Naive thymus-derived CD8-positive, alpha-beta T cell (primary cell): ENCODE measurements around the gene TBC1D4. TPM values are rescaled to one million over a fixed set of nuclear protein-coding genes. Genes with fewer than 3 reads are reported as not detected.
"Not testable (repeated sequence)": the region's sequence is repeated elsewhere in the genome, so short reads cannot be mapped to it uniquely, and the experiment has no call there.

ENCODE experiments used
- ATAC-seq, 2 donors: fragments of 150-1000 bp; cut with Tn5 transposase in 1 of 2; sonication (Bioruptor Pico), chemical (Tn5 transposase) in 1 of 2; 1 replicate in 1 of 2; 2 replicates in 1 of 2; pipeline ENCODE4 v1.10.0; 2021; ENCODE audit warnings: mild to moderate bottlenecking in 2 of 2, moderate library complexity in 2 of 2
- POLR2A ChIA-PET: fragments of 350-600 bp; sonication (Branson Sonifier 250); formaldehyde crosslinking; loops from one replicate; lab custom pipeline; 2021; ENCODE audit warnings: antibody characterized with exemption; lab: Charles Lee
- DNase-seq, 10 donors: peaks; one replicate each; pipeline versions ENCODE4 v3.0.0 to v3.0.0-alpha.2; 2020 to 2022
- H3K27ac Mint-ChIP-seq, 10 donors: one replicate each; pipeline ENCODE4 v1.8.0; 2020 to 2022; ENCODE audit warnings: mild to moderate bottlenecking in 10 of 10, mixed read lengths in 10 of 10, moderate library complexity in 4 of 10, inconsistent platforms in 1 of 10
- H3K27me3 Mint-ChIP-seq, 5 donors: one replicate each; pipeline ENCODE4 v1.8.0; 2021 to 2022; ENCODE audit warnings: mixed read lengths in 5 of 5
- H3K36me3 Mint-ChIP-seq, 3 donors: one replicate each; pipeline ENCODE4 v1.8.0; 2020 to 2022; ENCODE audit warnings: mixed read lengths in 3 of 3, mild to moderate bottlenecking in 2 of 3, inconsistent platforms in 1 of 3
- H3K4me1 Mint-ChIP-seq, 4 donors: one replicate each; pipeline ENCODE4 v1.8.0; 2021 to 2022; ENCODE audit warnings: mixed read lengths in 4 of 4
- H3K4me3 Mint-ChIP-seq, 10 donors: one replicate each; pipeline ENCODE4 v1.8.0; 2020 to 2022; ENCODE audit warnings: mild to moderate bottlenecking in 10 of 10, mixed read lengths in 10 of 10, moderate library complexity in 6 of 10, inconsistent platforms in 1 of 10
- H3K9me3 Mint-ChIP-seq, 9 donors: one replicate each; pipeline ENCODE4 v1.8.0; 2020 to 2022; ENCODE audit warnings: mixed read lengths in 9 of 9, mild to moderate bottlenecking in 3 of 9, inconsistent platforms in 1 of 9, moderate library complexity in 1 of 9
- polyA plus RNA-seq, 3 donors: library from polyadenylated mRNA; unstranded; fragments of 300-500 nt; fragmentation: Illumina TruSeq; gene quantifications; one replicate each; pipeline ENCODE4 v1.2.3, GENCODE V29; 2021
- total RNA-seq, 8 experiments: library from RNA in 2 of 8; stranded (reverse) in 2 of 8; gene quantifications; one replicate each; pipeline ENCODE4 v1.2.3 and lab custom pipeline; 2021 to 2026

Gene TBC1D4
- total and polyA plus RNA-seq, 5 experiments from 2014 or later = 11.8 to 58.1 (median 19.3) TPM

DNA sequence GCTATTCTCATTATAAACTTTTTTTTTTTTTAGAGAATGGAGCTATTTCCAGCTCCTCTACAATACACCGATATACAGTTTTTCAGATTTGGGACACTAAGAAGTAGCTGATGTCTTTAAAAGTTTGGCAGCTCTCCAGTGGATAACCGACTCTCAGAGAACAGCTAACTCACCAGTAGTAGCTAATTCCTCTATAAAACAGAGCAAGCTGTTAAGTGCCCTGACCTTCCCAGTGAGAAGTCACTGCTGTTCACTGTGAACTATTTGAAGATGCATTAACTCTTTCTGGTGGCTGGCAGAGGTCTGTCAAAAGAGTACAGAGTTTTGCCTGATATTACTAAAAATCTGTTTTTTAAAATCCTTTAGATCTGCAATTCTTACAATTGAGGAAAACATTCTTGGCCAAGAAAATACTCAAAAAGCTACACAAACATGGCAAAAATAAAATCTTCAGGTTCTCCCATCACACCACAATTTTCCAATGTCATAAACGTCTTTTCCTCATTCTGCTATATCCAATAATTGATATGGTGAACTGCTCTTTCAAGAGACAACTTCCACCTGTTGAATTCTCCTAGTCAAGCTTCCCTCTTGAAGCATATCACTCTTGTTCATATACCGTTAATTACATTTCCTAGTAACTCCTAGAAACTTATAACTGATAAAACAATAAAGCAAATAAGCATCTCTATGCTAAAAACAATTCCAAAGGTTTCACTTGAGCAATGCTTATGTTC lies 44.2 kb downstream of the TBC1D4 start:
- Mint-ChIP-seq H3K4me3 (no peak overlapping the region), H3K4me1 (no peaks in the 10 kb centered on the region), H3K27me3 (peaks cover 0 to 2% (median 0%) of the 10 kb centered on the region in 5 donors), H3K36me3 (peaks cover 0 to 3% (median 0%) of the 10 kb centered on the region in 3 donors), H3K9me3 (no peaks in the 10 kb centered on the region), H3K27ac (no peak overlapping the region)
- no peak for ATAC-seq
- POLR2A ChIA-PET = no interaction called here
- no peak for DNase-seq

DNA sequence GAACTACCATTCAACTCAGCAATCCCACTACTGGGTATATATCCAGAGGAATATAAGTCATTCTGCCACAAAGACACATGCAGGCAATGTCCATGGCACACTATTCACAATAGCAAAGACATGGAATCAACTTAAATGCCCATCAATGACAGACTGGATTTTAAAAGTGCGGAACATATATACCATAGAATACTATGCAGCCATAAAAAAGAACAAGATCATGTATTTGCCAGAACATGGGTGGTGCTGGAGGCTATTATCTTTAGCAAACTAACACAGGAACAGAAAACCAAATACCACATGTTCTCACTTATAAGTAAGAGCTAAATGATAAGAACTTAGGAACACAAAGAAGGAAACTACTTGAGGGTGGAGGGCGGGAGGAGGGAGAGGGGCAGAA lies 47.8 kb downstream of the TBC1D4 start:
- POLR2A ChIA-PET, H3K9me3 Mint-ChIP-seq, H3K27me3 Mint-ChIP-seq, H3K27ac Mint-ChIP-seq, ATAC-seq, DNase-seq, H3K4me3 Mint-ChIP-seq, H3K4me1 Mint-ChIP-seq, H3K36me3 Mint-ChIP-seq: not testable (repeated sequence)

DNA sequence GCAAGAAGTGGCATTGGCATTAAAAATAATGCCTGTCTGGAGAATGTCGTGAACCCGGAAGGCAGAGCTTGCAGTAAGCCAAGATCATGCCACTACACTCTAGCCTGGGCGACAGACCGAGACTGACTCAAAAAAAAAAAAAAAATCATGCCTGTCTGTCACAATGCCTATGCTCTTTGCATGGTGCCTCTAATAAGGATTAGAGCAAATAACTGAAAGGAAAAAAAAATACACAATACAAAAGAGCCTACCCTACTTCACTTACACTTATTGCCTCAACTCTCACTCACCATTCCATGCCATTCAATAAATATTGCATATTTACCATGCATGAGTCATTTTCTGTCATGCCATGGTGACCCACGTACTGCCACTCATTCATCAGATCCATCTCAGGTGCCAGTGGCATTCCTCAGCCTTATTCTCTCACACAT lies 49.1 kb downstream of the TBC1D4 start:
- H3K27ac Mint-ChIP-seq = no peak overlapping the region

DNA sequence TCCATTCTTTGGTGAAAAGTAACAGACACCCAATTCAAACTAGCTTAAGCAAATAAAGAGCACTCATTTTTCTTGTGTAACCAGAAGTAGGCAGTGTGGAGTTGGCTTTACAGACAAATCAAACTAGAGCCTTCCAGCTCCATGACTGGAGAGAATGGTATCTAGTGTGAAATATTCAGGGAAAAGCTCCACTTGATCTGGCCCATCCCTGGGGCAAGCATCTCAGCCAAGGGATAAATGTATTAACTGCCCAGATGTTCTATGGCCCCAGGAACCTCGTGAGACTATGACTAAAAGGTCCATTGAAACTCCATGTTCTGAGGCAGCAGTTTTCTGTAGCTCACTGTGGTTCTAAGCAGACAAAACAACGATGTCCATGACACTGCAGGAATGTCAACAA lies 49.9 kb downstream of the TBC1D4 start:
- Mint-ChIP-seq H3K27me3 (peaks cover 7 to 11% (median 9%) of the 10 kb centered on the region in 5 donors), H3K27ac (no peak overlapping the region), H3K9me3 (no peaks in the 10 kb centered on the region), H3K36me3 (peaks cover 0 to 3% (median 0%) of the 10 kb centered on the region in 3 donors), H3K4me3 (no peak overlapping the region), H3K4me1 (no peaks in the 10 kb centered on the region)
- DNase-seq (no peak), ATAC-seq (no peak)
- POLR2A ChIA-PET = no interaction called here

More for the DNA sequence above, 49.1 kb downstream of the TBC1D4 start:
- H3K4me1 Mint-ChIP-seq = no peaks in the 10 kb centered on the region
- POLR2A ChIA-PET = no interaction called here
- H3K9me3 Mint-ChIP-seq = no peaks in the 10 kb centered on the region
- H3K4me3 Mint-ChIP-seq = no peak overlapping the region
- no peak for DNase-seq
- H3K36me3 Mint-ChIP-seq = peaks cover 0 to 3% (median 0%) of the 10 kb centered on the region in 3 donors
- ATAC-seq = no peak
- H3K27me3 Mint-ChIP-seq = peaks cover 4 to 9% (median 7%) of the 10 kb centered on the region in 5 donors

DNA sequence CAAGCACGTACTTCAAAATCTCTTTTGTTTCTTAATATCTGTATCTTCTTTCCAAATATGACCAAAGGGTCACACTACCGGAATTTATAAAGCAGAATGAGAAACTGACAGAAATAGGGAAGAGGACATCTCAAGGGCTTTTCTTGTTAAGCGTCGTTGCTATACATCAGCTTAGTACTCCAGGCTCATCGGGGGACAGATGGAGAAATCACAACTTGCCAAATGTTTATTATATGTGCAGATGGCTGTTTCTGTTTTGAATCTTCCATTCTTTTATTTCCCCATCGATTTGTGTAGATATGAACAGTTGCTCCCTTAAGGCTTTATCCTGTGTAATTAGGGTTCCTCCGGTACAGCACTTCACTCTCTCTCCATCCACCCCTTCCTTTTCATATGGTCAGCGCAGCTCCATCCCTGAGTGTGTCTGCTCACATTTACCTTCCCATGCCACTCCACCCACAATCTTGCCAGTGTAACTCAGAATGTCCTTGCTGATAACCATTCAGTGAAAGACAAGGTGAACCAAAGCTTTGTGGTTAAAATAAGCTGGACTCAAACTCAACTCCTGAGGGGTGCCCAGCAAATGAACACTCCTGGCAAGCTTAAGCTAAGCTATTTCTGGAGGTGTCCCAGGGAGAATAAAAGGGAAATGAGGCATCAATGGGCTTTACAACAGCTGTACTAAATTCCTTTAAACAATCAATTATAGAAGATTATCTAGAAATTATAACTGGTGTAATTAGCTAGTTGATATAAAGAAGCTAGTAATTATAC lies 51.3 kb downstream of the TBC1D4 start:
- POLR2A ChIA-PET = interaction anchor here (0.5 kb wide), 1 partner anchor 119 kb away, joined by 3 read pairs; no protein-coding TSS in a partner anchor
- Mint-ChIP-seq H3K27ac (no peak overlapping the region), H3K4me1 (no peaks in the 10 kb centered on the region), H3K36me3 (peaks cover 0 to 3% (median 0%) of the 10 kb centered on the region in 3 donors), H3K9me3 (no peaks in the 10 kb centered on the region), H3K27me3 (peaks cover 8 to 16% (median 10%) of the 10 kb centered on the region in 5 donors), H3K4me3 (no peak overlapping the region)
- DNase-seq = no peak
- no peak for ATAC-seq

DNA sequence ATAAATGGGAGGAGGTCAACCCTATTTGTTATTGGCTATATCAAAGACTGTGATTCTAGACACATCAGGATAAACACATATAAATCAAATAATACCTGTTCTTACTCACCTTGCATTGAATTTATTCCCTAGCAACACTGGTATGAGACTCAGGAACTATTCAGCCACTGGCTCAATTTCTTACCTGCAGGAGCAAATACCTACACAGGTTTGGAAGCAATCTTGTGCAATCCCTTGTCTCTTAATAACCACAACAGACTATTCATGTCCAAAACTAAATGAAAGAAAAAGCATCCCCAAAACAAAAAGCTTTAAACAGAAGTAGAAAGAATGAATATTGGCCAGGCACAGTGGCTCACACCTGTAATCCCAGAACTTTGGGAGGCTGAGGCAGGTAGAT lies 55.5 kb downstream of the TBC1D4 start:
- peaks cover 0 to 5% (median 0%) of the 10 kb centered on the region in 4 donors for H3K4me1 Mint-ChIP-seq
- peaks cover 9 to 24% (median 15%) of the 10 kb centered on the region in 5 donors for H3K27me3 Mint-ChIP-seq
- POLR2A ChIA-PET = no interaction called here
- no peak overlapping the region for H3K4me3 Mint-ChIP-seq
- ATAC-seq = no peak
- H3K36me3 Mint-ChIP-seq = no peaks in the 10 kb centered on the region
- H3K9me3 Mint-ChIP-seq = no peaks in the 10 kb centered on the region
- H3K27ac Mint-ChIP-seq = no peak overlapping the region
- DNase-seq = no peak

DNA sequence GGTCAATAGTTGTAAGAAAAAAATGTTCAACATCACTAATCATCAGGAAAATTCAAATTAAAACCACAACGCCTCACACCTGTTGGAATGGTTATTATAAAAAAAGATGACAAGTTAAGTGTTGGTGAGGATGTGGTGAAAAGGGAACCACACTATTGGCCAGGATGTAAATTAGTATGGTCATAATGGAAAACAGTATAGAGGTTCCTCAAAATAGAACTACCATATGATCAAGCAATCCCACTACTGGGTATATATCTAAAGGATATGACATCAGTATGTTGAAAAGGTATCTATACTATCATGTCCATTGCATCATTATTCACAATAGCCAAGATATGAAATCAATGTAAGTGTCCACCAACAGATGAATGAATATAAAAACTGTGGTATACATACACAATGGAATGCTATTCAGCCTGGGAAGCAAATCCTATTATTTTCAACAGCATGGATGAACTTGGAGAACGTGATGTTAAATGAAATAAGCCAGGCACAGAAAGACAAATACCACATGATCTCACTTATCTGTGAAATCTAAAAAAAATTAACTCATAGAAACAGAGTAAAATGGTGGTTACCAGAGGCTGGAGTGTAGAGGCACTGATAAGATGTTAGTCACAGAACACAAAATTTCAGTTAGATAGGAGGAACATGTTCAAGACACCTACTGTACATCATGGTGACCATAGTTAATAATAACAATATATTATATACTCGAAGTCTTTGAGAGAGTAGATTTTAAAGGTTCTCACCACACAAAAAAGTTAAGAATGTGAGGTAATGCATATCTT lies 56.6 kb downstream of the TBC1D4 start:
- peaks cover 0 to 5% (median 0%) of the 10 kb centered on the region in 4 donors for H3K4me1 Mint-ChIP-seq
- peaks cover 1 to 22% (median 14%) of the 10 kb centered on the region in 5 donors for H3K27me3 Mint-ChIP-seq
- no peaks in the 10 kb centered on the region for H3K9me3 Mint-ChIP-seq
- DNase-seq = no peak
- ATAC-seq = no peak
- POLR2A ChIA-PET = no interaction called here
- no peaks in the 10 kb centered on the region for H3K36me3 Mint-ChIP-seq
- H3K4me3 Mint-ChIP-seq = no peak overlapping the region
- no peak overlapping the region for H3K27ac Mint-ChIP-seq

DNA sequence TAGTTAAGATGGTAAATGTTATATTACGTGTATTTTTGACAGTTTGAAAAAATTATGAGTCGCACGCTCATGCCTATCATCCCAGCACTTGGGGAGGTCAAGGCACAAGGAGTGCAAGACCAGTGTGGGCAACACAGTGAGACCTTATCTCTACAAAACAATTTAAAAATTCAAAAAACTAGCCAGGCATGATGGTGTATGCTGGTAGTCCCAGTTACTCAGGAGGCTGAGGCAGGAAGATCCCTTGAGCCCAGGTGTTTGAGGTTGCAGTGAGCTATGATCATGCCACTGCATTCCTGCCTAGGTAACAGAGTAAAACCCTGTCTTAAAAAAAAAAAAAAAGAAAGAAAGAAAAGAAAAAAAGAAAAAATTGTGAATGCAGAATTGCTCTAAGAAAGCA lies 58.0 kb downstream of the TBC1D4 start:
- Mint-ChIP-seq H3K27ac (no peak overlapping the region), H3K27me3 (peaks cover 0 to 23% (median 16%) of the 10 kb centered on the region in 5 donors)

DNA sequence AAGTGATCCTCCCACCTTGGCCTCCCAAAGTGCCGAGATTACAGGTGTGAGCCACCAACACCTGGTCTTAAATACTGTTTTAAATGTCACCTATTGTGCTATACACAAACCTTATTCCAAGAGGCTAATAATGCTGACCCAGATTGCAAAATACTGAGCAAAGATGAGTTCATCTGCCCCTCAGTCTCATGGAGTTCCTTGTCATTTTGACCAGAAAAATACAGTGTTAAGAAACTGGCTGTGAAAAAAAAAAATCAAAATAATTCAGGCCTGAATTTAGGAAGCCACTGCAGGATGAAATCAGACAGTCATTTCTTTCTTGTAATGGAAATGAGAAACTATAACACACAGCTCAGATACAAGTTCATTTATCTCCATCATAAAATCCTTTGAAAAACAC lies 59.9 kb downstream of the TBC1D4 start:
- no peak for ATAC-seq
- H3K27me3 Mint-ChIP-seq = peaks cover 0 to 17% (median 11%) of the 10 kb centered on the region in 5 donors
- no peak for DNase-seq
- H3K4me1 Mint-ChIP-seq = peaks cover 0 to 5% (median 0%) of the 10 kb centered on the region in 4 donors
- no peak overlapping the region for H3K4me3 Mint-ChIP-seq
- H3K36me3 Mint-ChIP-seq = no peaks in the 10 kb centered on the region
- no peak overlapping the region for H3K27ac Mint-ChIP-seq
- H3K9me3 Mint-ChIP-seq = peaks cover 0 to 2% (median 0%) of the 10 kb centered on the region in 9 donors
- POLR2A ChIA-PET = no interaction called here

More for the DNA sequence above, 58.0 kb downstream of the TBC1D4 start:
- ATAC-seq (no peak), DNase-seq (no peak)
- H3K4me1 Mint-ChIP-seq = peaks cover 0 to 5% (median 0%) of the 10 kb centered on the region in 4 donors
- POLR2A ChIA-PET = no interaction called here
- H3K9me3 Mint-ChIP-seq = peaks cover 0 to 2% (median 0%) of the 10 kb centered on the region in 9 donors
- H3K36me3 Mint-ChIP-seq = no peaks in the 10 kb centered on the region
- no peak overlapping the region for H3K4me3 Mint-ChIP-seq

DNA sequence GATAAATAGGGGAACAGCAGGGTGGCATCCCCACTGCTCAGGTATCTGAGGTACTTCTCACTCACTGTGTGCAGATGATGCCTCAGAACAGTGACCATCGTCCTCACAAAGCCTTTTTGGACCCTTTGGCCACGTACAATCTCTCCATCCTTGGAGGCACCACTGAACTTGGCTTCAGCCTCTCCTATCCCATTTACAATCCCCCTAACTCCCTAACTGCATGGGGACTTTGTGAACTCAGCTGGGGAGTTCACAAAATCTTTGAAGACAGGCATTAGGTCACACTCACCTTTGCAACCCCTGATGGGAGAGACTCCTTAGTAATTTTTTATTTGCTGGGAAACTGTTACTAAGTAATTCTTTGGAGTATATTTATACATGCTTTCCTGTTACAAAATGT lies 60.8 kb downstream of the TBC1D4 start:
- peaks cover 0 to 18% (median 10%) of the 10 kb centered on the region in 5 donors for H3K27me3 Mint-ChIP-seq
- H3K27ac Mint-ChIP-seq = no peak overlapping the region
- DNase-seq (no peak), ATAC-seq (no peak)
- H3K4me1 Mint-ChIP-seq = peaks cover 0 to 5% (median 0%) of the 10 kb centered on the region in 4 donors
- no peaks in the 10 kb centered on the region for H3K36me3 Mint-ChIP-seq
- POLR2A ChIA-PET = no interaction called here
- H3K9me3 Mint-ChIP-seq = peaks cover 0 to 2% (median 0%) of the 10 kb centered on the region in 9 donors
- H3K4me3 Mint-ChIP-seq = no peak overlapping the region

DNA sequence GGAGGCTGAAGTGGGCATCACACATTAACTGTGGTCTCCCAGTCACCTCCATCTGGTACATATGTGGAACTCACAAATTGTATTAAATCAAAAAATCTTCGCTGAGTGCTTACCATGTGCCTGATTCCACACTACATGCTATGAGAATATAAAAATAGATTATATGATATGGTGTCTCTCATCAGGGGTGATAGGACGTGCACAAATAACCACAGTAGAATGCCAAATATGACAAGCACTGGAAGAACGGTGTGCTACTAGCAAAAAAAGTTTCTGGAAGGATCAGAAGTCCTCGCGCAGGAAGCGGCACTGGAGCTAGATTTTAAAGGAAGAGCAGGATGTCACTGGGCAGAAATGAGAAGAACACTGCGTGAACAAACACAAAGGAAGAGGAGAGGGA lies 62.3 kb downstream of the TBC1D4 start:
- peaks cover 0 to 2% (median 0%) of the 10 kb centered on the region in 4 donors for H3K4me1 Mint-ChIP-seq
- H3K27me3 Mint-ChIP-seq = peaks cover 0 to 15% (median 5%) of the 10 kb centered on the region in 5 donors
- no peak overlapping the region for H3K4me3 Mint-ChIP-seq
- POLR2A ChIA-PET = no interaction called here
- ATAC-seq (no peak), DNase-seq (no peak)
- peak overlapping the region in 1 of 10 donors; percentile 4 for H3K27ac Mint-ChIP-seq
- H3K36me3 Mint-ChIP-seq = no peaks in the 10 kb centered on the region
- peaks cover 0 to 2% (median 0%) of the 10 kb centered on the region in 9 donors for H3K9me3 Mint-ChIP-seq

DNA sequence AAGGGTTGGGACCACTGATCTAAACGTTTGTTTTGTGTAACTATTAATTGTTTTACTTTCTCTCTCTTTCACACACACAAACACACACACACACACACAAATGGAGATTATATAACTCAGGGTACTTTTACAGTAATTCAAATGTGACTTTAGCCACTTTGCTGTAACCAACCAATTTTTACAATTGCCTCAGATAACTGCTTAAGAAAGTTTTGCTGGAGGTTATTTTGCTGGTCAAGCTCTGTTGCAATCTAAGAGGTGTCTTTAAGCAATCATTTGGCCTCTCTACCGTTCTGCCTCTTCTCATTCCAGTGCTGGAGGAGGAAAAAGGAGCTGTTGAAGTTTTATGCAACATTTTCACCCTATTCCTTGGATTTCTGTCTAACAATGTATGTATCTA lies 63.0 kb downstream of the TBC1D4 start:
- DNase-seq (no peak), ATAC-seq (no peak)
- Mint-ChIP-seq H3K9me3 (peaks cover 0 to 2% (median 0%) of the 10 kb centered on the region in 9 donors), H3K36me3 (no peaks in the 10 kb centered on the region), H3K4me1 (no peaks in the 10 kb centered on the region), H3K4me3 (no peak overlapping the region), H3K27me3 (peaks cover 0 to 11% (median 3%) of the 10 kb centered on the region in 5 donors), H3K27ac (no peak overlapping the region)
- POLR2A ChIA-PET = no interaction called here
